ENCODE data around the gene RGPD4. TPM values are rescaled to one million over a fixed set of nuclear protein-coding genes. Genes with fewer than 3 reads are reported as not detected.
"Not testable (repeated sequence)": the region's sequence is repeated elsewhere in the genome, so short reads cannot be mapped to it uniquely, and the experiment has no call there.

Gene RGPD4
- total RNA-seq, 1 donor from 2014 or later: 0.07 TPM

- no peak overlapping the region for H3K4me3 Mint-ChIP-seq (ENCODE audit: low read depth)
- H3K4me1 Mint-ChIP-seq (ENCODE audit: low read depth): no peaks in the 10 kb centered on the region
- DNase-seq (ENCODE audit: low spot score): no peak
Observed at GRCh38 chr2:107817378-107817777, 9.3 kb upstream of the RGPD4 start.

GRCh38 chr2:107822302-107822701 lies 4.4 kb upstream of the RGPD4 start:
- intact Hi-C loops (cut with micrococcal nuclease): no loop called here
- no peak overlapping the region for H3K4me3 Mint-ChIP-seq (ENCODE audit: low read depth)
- DNase-seq (ENCODE audit: low spot score): no peak
- no peaks in the 10 kb centered on the region for H3K27me3 Mint-ChIP-seq (ENCODE audit: low read depth)
- no peaks in the 10 kb centered on the region for H3K4me1 Mint-ChIP-seq (ENCODE audit: low read depth)
- no peak overlapping the region for H3K27ac Mint-ChIP-seq
- H3K36me3 Mint-ChIP-seq (ENCODE audit: low read depth): no peaks in the 10 kb centered on the region
- H3K9me3 Mint-ChIP-seq: no peaks in the 10 kb centered on the region

More at GRCh38 chr2:107817378-107817777, 9.3 kb upstream of the RGPD4 start:
- H3K36me3 Mint-ChIP-seq (ENCODE audit: low read depth): no peaks in the 10 kb centered on the region
- H3K27ac Mint-ChIP-seq: no peak overlapping the region
- no peaks in the 10 kb centered on the region for H3K9me3 Mint-ChIP-seq
- intact Hi-C loops (cut with micrococcal nuclease): no loop called here
- no peaks in the 10 kb centered on the region for H3K27me3 Mint-ChIP-seq (ENCODE audit: low read depth)

- no peaks in the 10 kb centered on the region for H3K9me3 Mint-ChIP-seq
Observed at GRCh38 chr2:107824451-107825205, 2.1 kb upstream of the RGPD4 start.

GRCh38 chr2:107825206-107825563 lies 1.5 kb upstream of the RGPD4 start:
- Mint-ChIP-seq H3K36me3 (ENCODE audit: low read depth) (no peaks in the 10 kb centered on the region), H3K27ac (no peak overlapping the region), H3K4me3 (ENCODE audit: low read depth) (no peak overlapping the region), H3K9me3 (no peaks in the 10 kb centered on the region), H3K4me1 (ENCODE audit: low read depth) (no peaks in the 10 kb centered on the region), H3K27me3 (ENCODE audit: low read depth) (no peaks in the 10 kb centered on the region)
- no peak for DNase-seq (ENCODE audit: low spot score)
- intact Hi-C loops (cut with micrococcal nuclease): no loop called here

More at GRCh38 chr2:107824451-107825205, 2.1 kb upstream of the RGPD4 start:
- Mint-ChIP-seq H3K36me3 (ENCODE audit: low read depth) (no peaks in the 10 kb centered on the region), H3K27ac (no peak overlapping the region), H3K27me3 (ENCODE audit: low read depth) (no peaks in the 10 kb centered on the region), H3K4me1 (ENCODE audit: low read depth) (no peaks in the 10 kb centered on the region), H3K4me3 (ENCODE audit: low read depth) (no peak overlapping the region)
- intact Hi-C loops (cut with micrococcal nuclease): no loop called here
- DNase-seq (ENCODE audit: low spot score): no peak

GRCh38 chr2:107829514-107829913 lies 2.8 kb downstream of the RGPD4 start:
- H3K27me3 Mint-ChIP-seq (ENCODE audit: low read depth); H3K4me1 Mint-ChIP-seq (ENCODE audit: low read depth); DNase-seq (ENCODE audit: low spot score); intact Hi-C loops (cut with micrococcal nuclease); H3K36me3 Mint-ChIP-seq (ENCODE audit: low read depth); H3K9me3 Mint-ChIP-seq; H3K27ac Mint-ChIP-seq; H3K4me3 Mint-ChIP-seq (ENCODE audit: low read depth): not testable (repeated sequence)

GRCh38 chr2:107833152-107833551 lies 6.5 kb downstream of the RGPD4 start:
- H3K27ac Mint-ChIP-seq; H3K27me3 Mint-ChIP-seq (ENCODE audit: low read depth); H3K4me3 Mint-ChIP-seq (ENCODE audit: low read depth); H3K9me3 Mint-ChIP-seq; H3K4me1 Mint-ChIP-seq (ENCODE audit: low read depth); H3K36me3 Mint-ChIP-seq (ENCODE audit: low read depth); DNase-seq (ENCODE audit: low spot score); intact Hi-C loops (cut with micrococcal nuclease): not testable (repeated sequence)

- H3K9me3 Mint-ChIP-seq; H3K4me3 Mint-ChIP-seq (ENCODE audit: low read depth); H3K4me1 Mint-ChIP-seq (ENCODE audit: low read depth); DNase-seq (ENCODE audit: low spot score); H3K36me3 Mint-ChIP-seq (ENCODE audit: low read depth); H3K27me3 Mint-ChIP-seq (ENCODE audit: low read depth); intact Hi-C loops (cut with micrococcal nuclease); H3K27ac Mint-ChIP-seq: not testable (repeated sequence)
Observed at GRCh38 chr2:107833618-107834017, 6.9 kb downstream of the RGPD4 start.

- H3K4me1 Mint-ChIP-seq (ENCODE audit: low read depth); DNase-seq (ENCODE audit: low spot score); H3K27ac Mint-ChIP-seq; intact Hi-C loops (cut with micrococcal nuclease); H3K4me3 Mint-ChIP-seq (ENCODE audit: low read depth); H3K36me3 Mint-ChIP-seq (ENCODE audit: low read depth); H3K27me3 Mint-ChIP-seq (ENCODE audit: low read depth); H3K9me3 Mint-ChIP-seq: not testable (repeated sequence)
Observed at GRCh38 chr2:107916121-107916520, 89.4 kb downstream of the RGPD4 start.

- intact Hi-C loops (cut with micrococcal nuclease); H3K36me3 Mint-ChIP-seq (ENCODE audit: low read depth); H3K27me3 Mint-ChIP-seq (ENCODE audit: low read depth); DNase-seq (ENCODE audit: low spot score); H3K27ac Mint-ChIP-seq; H3K4me1 Mint-ChIP-seq (ENCODE audit: low read depth); H3K4me3 Mint-ChIP-seq (ENCODE audit: low read depth); H3K9me3 Mint-ChIP-seq: not testable (repeated sequence)
Observed at GRCh38 chr2:107916696-107917370, 90.1 kb downstream of the RGPD4 start.

GRCh38 chr2:107927034-107927534 lies 100.4 kb downstream of the RGPD4 start:
- Mint-ChIP-seq H3K4me3 (ENCODE audit: low read depth) (no peak overlapping the region), H3K9me3 (no peaks in the 10 kb centered on the region), H3K4me1 (ENCODE audit: low read depth) (no peaks in the 10 kb centered on the region), H3K36me3 (ENCODE audit: low read depth) (no peaks in the 10 kb centered on the region), H3K27me3 (ENCODE audit: low read depth) (no peaks in the 10 kb centered on the region), H3K27ac (no peak overlapping the region)
- intact Hi-C loops (cut with micrococcal nuclease): no loop called here
- no peak for DNase-seq (ENCODE audit: low spot score)

- Mint-ChIP-seq H3K4me1 (ENCODE audit: low read depth) (no peaks in the 10 kb centered on the region), H3K36me3 (ENCODE audit: low read depth) (no peaks in the 10 kb centered on the region)
- intact Hi-C loops (cut with micrococcal nuclease): no loop called here
Observed at GRCh38 chr2:107931412-107931811, 104.7 kb downstream of the RGPD4 start.

GRCh38 chr2:107932488-107932887 lies 105.8 kb downstream of the RGPD4 start:
- Mint-ChIP-seq H3K4me1 (ENCODE audit: low read depth) (no peaks in the 10 kb centered on the region), H3K36me3 (ENCODE audit: low read depth) (no peaks in the 10 kb centered on the region), H3K27me3 (ENCODE audit: low read depth) (no peaks in the 10 kb centered on the region), H3K4me3 (ENCODE audit: low read depth) (no peak overlapping the region), H3K27ac (no peak overlapping the region), H3K9me3 (no peaks in the 10 kb centered on the region)
- no peak for DNase-seq (ENCODE audit: low spot score)
- intact Hi-C loops (cut with micrococcal nuclease): no loop called here

More at GRCh38 chr2:107931412-107931811, 104.7 kb downstream of the RGPD4 start:
- no peak overlapping the region for H3K4me3 Mint-ChIP-seq (ENCODE audit: low read depth)
- no peak for DNase-seq (ENCODE audit: low spot score)
- H3K27ac Mint-ChIP-seq: no peak overlapping the region
- H3K27me3 Mint-ChIP-seq (ENCODE audit: low read depth): no peaks in the 10 kb centered on the region
- H3K9me3 Mint-ChIP-seq: no peaks in the 10 kb centered on the region

- intact Hi-C loops (cut with micrococcal nuclease): no loop called here
- no peaks in the 10 kb centered on the region for H3K9me3 Mint-ChIP-seq
- H3K36me3 Mint-ChIP-seq (ENCODE audit: low read depth): no peaks in the 10 kb centered on the region
- no peaks in the 10 kb centered on the region for H3K4me1 Mint-ChIP-seq (ENCODE audit: low read depth)
- no peak for DNase-seq (ENCODE audit: low spot score)
- H3K27me3 Mint-ChIP-seq (ENCODE audit: low read depth): no peaks in the 10 kb centered on the region
- H3K4me3 Mint-ChIP-seq (ENCODE audit: low read depth): no peak overlapping the region
- H3K27ac Mint-ChIP-seq: no peak overlapping the region
Observed at GRCh38 chr2:107932979-107933378, 106.3 kb downstream of the RGPD4 start.
